Psoas muscle (tissue), 8 donors: ENCODE measurements around the gene CAMTA1. TPM values are rescaled to one million over a fixed set of nuclear protein-coding genes. Genes with fewer than 3 reads are reported as not detected.

Experiments used
- ATAC-seq, 4 donors: fragments of 200-7000 bp; cut with Tn5 transposase; one replicate each; pipeline ENCODE4 v1.9.1; 2020; ENCODE audit warnings: moderate library complexity in 3 of 4, mild to moderate bottlenecking in 2 of 4
- DNase-seq, 2 donors: peaks; one replicate each; pipeline ENCODE4 v3.0.0-alpha.2; 2020
- H3K27ac ChIP-seq: fragments of 200-600 bp; one replicate; pipeline ENCODE4 v1.8.0; 2022
- H3K27me3 ChIP-seq, 3 donors: fragments of 200-600 bp in 1 of 3; one replicate each; pipeline versions ENCODE4 v1.6.1 to v1.8.0; 2013 to 2022; ENCODE audit warnings: low read length in 2 of 3, mild to moderate bottlenecking in 2 of 3, moderate library complexity in 1 of 3; ENCODE audit not compliant: insufficient read depth in 3 of 3
- H3K36me3 ChIP-seq, 2 donors: fragments of 200-600 bp in 1 of 2; one replicate each; pipeline versions ENCODE4 v1.6.1 to v1.8.0; 2013 to 2022; ENCODE audit warnings: low read depth in 1 of 2, mild to moderate bottlenecking in 1 of 2, moderate library complexity in 1 of 2; ENCODE audit not compliant: insufficient read depth in 1 of 2
- H3K4me1 ChIP-seq: fragments of 200-600 bp; one replicate; pipeline ENCODE4 v1.8.0; 2022
- H3K4me3 ChIP-seq: fragments of 200-600 bp; one replicate; pipeline ENCODE4 v1.8.0; 2022; ENCODE audit warnings: mild to moderate bottlenecking
- H3K9me3 ChIP-seq: fragments of 200-600 bp; one replicate; pipeline ENCODE4 v1.8.0; 2022
- WGBS, 3 donors: extraction: QIAGEN DNeasy Blood & Tissue Kit; methylation state at CpG; one replicate each; pipeline versions ENCODE4 v1.1.6 to v1.1.7; 2013; 5-methylcytosine and 5-hydroxymethylcytosine counted together
- intact Hi-C, 2 donors: fragments of 100-400 bp; cut with DNase I; formaldehyde crosslinking; loops; one replicate each; pipeline versions ENCODE4 v1.11.0 to v1.14.2; 2022
- polyA plus RNA-seq, 3 donors: library from polyadenylated mRNA; stranded (reverse); fragments of 200-250 nt; gene quantifications; one replicate each; pipeline ENCODE4 v1.2.3, GENCODE V29; 2013
- total RNA-seq, 4 donors: library from RNA; stranded (reverse); fragmentation: NEBNext Ultra II Directional in 2 of 4; extraction: Animal tissue kit (Norgen Biotek cat#: 25700) in 2 of 4; gene quantifications; one replicate each; pipeline versions ENCODE4 v1.2.1 to v1.2.4, GENCODE V29; 2021 to 2023
- TF ChIP-seq, protein P1 (sequence below): fragments of 200-600 bp; IDR thresholded peaks from one replicate; pipeline ENCODE4 v1.8.0; 2022; ENCODE audit warnings: antibody characterized with exemption
- donor health status: healthy with polysubstance abuse.
- donor health status: DM: no; HTN: no; CAD: no; lungs with moderate emphysema.
- donor health status: Bipolar disorder and iron deficiency.
- donor health status: healthy.
- donor health status: DM: yes; HTN: yes; CAD: no.
- donor health status: DM: no; HTN: no; CAD: no.
- donor health status: DM: no; HTN: no; CAD: no.
- donor health status: DM: yes; HTN: yes; CAD: no.

Gene CAMTA1
- total and polyA plus RNA-seq, 7 donors: 64.6 to 206 (median 76.5) TPM

- intact Hi-C loops: no loop called here
- TF ChIP-seq, protein P1, sequence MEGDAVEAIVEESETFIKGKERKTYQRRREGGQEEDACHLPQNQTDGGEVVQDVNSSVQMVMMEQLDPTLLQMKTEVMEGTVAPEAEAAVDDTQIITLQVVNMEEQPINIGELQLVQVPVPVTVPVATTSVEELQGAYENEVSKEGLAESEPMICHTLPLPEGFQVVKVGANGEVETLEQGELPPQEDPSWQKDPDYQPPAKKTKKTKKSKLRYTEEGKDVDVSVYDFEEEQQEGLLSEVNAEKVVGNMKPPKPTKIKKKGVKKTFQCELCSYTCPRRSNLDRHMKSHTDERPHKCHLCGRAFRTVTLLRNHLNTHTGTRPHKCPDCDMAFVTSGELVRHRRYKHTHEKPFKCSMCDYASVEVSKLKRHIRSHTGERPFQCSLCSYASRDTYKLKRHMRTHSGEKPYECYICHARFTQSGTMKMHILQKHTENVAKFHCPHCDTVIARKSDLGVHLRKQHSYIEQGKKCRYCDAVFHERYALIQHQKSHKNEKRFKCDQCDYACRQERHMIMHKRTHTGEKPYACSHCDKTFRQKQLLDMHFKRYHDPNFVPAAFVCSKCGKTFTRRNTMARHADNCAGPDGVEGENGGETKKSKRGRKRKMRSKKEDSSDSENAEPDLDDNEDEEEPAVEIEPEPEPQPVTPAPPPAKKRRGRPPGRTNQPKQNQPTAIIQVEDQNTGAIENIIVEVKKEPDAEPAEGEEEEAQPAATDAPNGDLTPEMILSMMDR: no peak
- H3K27ac ChIP-seq: no peak overlapping the region
- peaks cover 0 to 9% (median 1%) of the 10 kb centered on the region in 3 donors for H3K27me3 ChIP-seq
- no peaks in the 10 kb centered on the region for H3K36me3 ChIP-seq
- DNase-seq: no peak
- no peaks in the 10 kb centered on the region for H3K9me3 ChIP-seq
- WGBS, 3 donors: 84 to 87% (median 85%) methylated on average over 13 of the region's 13 CpGs
- no peaks in the 10 kb centered on the region for H3K4me1 ChIP-seq
- no peak for ATAC-seq
- H3K4me3 ChIP-seq: no peak overlapping the region
Observed at GRCh38 chr1:7248549-7249199, 463.4 kb downstream of the CAMTA1 start.

GRCh38 chr1:7249516-7249915 lies 464.3 kb downstream of the CAMTA1 start:
- 54 to 64% (median 63%) methylated on average over 3 of the region's 3 CpGs for WGBS, 3 donors
- intact Hi-C loops: no loop called here
- ATAC-seq (no peak), DNase-seq (no peak)
- no peak overlapping the region for H3K27ac ChIP-seq
- H3K9me3 ChIP-seq: no peaks in the 10 kb centered on the region
- H3K4me1 ChIP-seq: no peaks in the 10 kb centered on the region
- H3K4me3 ChIP-seq: no peak overlapping the region
- TF ChIP-seq, protein P1: no peak
- no peaks in the 10 kb centered on the region for H3K36me3 ChIP-seq
- peaks cover 0 to 9% (median 1%) of the 10 kb centered on the region in 3 donors for H3K27me3 ChIP-seq

DNA sequence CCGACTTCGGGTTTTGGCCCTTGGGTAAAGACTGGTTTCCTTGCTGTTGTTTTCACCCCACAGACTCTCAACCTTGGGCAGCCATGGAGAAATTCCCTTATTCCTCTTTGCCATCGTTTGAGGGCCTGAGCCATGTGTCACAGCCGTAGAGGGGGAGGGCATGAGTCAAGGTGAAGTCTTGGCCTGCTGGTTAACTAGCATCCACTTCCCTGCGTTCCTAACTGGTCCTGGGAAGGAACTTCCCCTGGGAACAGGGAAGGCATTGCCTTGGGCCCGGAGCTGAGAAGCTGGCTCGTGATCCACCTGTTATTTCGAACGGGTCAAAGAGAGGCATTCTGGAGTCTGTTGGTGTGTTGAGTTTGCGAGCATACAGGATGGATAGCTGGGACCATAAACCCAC lies 464.9 kb downstream of the CAMTA1 start:
- Histone ChIP-seq H3K36me3 (no peaks in the 10 kb centered on the region), H3K4me3 (no peak overlapping the region), H3K9me3 (no peaks in the 10 kb centered on the region), H3K4me1 (no peaks in the 10 kb centered on the region), H3K27ac (no peak overlapping the region), H3K27me3 (peaks cover 0 to 9% (median 1%) of the 10 kb centered on the region in 3 donors)
- intact Hi-C loops: no loop called here
- WGBS, 3 donors: 74 to 79% (median 75%) methylated on average over 10 of the region's 10 CpGs
- TF ChIP-seq, protein P1: no peak
- DNase-seq: no peak
- no peak for ATAC-seq

- H3K36me3 ChIP-seq: no peaks in the 10 kb centered on the region
- H3K9me3 ChIP-seq: no peaks in the 10 kb centered on the region
- no peaks in the 10 kb centered on the region for H3K4me1 ChIP-seq
- TF ChIP-seq, protein P1: no peak
- ATAC-seq (no peak), DNase-seq (no peak)
- no peak overlapping the region for H3K4me3 ChIP-seq
- intact Hi-C loops: no loop called here
- WGBS, 3 donors: 77 to 80% (median 78%) methylated on average over 21 to 22 of the region's 22 CpGs
- H3K27ac ChIP-seq: no peak overlapping the region
- H3K27me3 ChIP-seq: peaks cover 0 to 6% (median 1%) of the 10 kb centered on the region in 3 donors
Observed at GRCh38 chr1:7250597-7251453, 465.6 kb downstream of the CAMTA1 start.
